ENCODE measurements around the gene NHSL2. TPM values are rescaled to one million over a fixed set of nuclear protein-coding genes. Genes with fewer than 3 reads are reported as not detected.

Gene NHSL2
- total RNA-seq, 1 donor from 2014 or later, result 11.3 TPM

DNA sequence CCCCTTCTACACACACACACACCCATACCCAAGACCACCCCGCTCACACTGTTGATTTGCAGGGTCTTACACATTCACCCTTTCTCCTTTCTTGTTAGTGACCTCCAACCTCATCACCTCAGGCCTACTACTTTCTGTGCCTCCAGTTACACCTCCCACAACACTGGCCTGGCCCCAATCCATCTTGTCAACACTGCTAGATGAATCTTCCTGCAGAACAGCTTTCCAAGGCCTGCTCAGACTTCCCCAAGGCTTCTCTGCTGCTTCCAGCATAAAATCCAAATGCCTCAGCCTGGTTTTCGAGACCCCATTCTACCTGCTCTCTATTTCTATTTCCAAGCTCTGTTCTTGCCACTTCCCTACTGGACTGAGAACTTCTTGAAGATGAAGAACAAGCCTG, 79.9 kb downstream of the NHSL2 start:
- H3K9me3 Mint-ChIP-seq, result peaks cover 5% of the 10 kb centered on the region

DNA sequence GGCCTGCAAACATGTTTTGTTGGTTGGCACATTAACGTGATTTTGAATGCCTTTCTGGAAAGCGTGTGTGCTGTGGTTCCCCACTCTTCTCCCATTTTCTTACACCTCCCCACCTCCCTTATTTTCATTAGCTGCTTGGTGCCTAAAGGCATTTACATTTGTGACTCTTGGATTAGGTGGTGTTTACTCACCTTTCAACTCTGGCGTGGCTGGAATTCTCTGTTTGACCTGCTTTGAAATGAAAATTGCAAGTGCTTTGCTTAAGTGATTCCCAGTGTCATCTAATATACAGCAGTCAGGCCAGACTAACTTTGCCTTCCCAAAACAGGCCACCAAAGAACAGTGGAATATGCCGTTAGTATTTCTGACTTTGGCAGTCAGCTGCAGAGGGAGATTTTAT, 80.5 kb downstream of the NHSL2 start:
- H3K27me3 Mint-ChIP-seq, result no peaks in the 10 kb centered on the region
- H3K9me3 Mint-ChIP-seq, result peaks cover 5% of the 10 kb centered on the region
- TF ChIP-seq, protein P1, sequence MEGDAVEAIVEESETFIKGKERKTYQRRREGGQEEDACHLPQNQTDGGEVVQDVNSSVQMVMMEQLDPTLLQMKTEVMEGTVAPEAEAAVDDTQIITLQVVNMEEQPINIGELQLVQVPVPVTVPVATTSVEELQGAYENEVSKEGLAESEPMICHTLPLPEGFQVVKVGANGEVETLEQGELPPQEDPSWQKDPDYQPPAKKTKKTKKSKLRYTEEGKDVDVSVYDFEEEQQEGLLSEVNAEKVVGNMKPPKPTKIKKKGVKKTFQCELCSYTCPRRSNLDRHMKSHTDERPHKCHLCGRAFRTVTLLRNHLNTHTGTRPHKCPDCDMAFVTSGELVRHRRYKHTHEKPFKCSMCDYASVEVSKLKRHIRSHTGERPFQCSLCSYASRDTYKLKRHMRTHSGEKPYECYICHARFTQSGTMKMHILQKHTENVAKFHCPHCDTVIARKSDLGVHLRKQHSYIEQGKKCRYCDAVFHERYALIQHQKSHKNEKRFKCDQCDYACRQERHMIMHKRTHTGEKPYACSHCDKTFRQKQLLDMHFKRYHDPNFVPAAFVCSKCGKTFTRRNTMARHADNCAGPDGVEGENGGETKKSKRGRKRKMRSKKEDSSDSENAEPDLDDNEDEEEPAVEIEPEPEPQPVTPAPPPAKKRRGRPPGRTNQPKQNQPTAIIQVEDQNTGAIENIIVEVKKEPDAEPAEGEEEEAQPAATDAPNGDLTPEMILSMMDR (conservative IDR thresholded peaks at IDR 0.05), result no peak
- no peak overlapping the region for H3K4me3 Mint-ChIP-seq
- peaks cover 16% of the 10 kb centered on the region for H3K4me1 Mint-ChIP-seq (ENCODE audit: unreplicated experiment)
- no peak overlapping the region for H3K27ac Mint-ChIP-seq
- no peaks in the 10 kb centered on the region for H3K36me3 Mint-ChIP-seq
- DNase-seq (ENCODE audit: extremely low spot score, unreplicated experiment), result no peak

More for the DNA sequence above, 79.9 kb downstream of the NHSL2 start:
- TF ChIP-seq, protein P1 (conservative IDR thresholded peaks at IDR 0.05), result no peak
- H3K36me3 Mint-ChIP-seq, result no peaks in the 10 kb centered on the region
- H3K4me3 Mint-ChIP-seq, result no peak overlapping the region
- no peaks in the 10 kb centered on the region for H3K27me3 Mint-ChIP-seq
- DNase-seq (ENCODE audit: extremely low spot score, unreplicated experiment), result no peak
- peaks cover 16% of the 10 kb centered on the region for H3K4me1 Mint-ChIP-seq (ENCODE audit: unreplicated experiment)
- H3K27ac Mint-ChIP-seq, result peak overlapping the region; percentile 14

DNA sequence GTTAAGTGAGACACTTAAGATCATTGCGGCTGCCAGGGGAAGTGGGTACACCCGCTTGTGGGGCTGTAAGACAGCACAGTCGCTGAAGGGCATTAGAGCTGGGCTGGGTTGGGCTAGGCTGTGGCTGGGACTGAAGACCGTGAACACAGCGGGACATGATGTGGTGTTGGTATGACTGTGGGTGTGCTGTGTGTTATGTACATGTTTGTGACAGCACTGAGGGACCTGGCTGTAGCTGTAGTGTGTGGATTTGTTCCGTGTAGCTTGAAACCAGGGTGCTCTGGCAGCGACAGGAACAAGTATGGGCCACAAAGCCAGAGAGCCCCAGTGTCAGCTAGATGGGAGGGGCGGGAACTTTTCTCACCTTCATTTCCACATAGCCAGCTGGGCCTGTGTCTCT, 82.1 kb downstream of the NHSL2 start:
- Mint-ChIP-seq H3K27ac (no peak overlapping the region), H3K36me3 (no peaks in the 10 kb centered on the region), H3K27me3 (no peaks in the 10 kb centered on the region), H3K9me3 (peaks cover 4% of the 10 kb centered on the region), H3K4me1 (ENCODE audit: unreplicated experiment) (peaks cover 16% of the 10 kb centered on the region), H3K4me3 (no peak overlapping the region)
- TF ChIP-seq, protein P1 (conservative IDR thresholded peaks at IDR 0.05), result no peak
- no peak for DNase-seq (ENCODE audit: extremely low spot score, unreplicated experiment)

DNA sequence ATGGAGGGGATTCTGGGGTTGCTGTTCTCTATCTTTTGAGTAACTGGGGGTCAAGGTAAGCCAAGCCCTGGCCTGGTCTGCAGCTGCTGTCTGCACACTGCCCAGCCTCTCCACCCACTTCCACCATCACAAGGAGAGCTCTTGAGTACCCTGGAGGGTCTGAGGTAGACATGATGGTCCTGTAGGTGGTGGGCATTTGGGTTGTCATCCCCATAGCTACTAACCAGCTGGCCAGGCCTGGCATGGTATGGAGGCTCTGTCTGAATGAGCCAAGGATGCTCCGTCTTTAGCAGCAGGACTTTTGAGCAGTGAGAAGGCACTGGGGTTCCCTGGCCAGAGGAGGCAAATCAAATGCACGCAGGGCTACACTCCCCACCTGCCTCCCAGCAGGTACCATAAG, 82.7 kb downstream of the NHSL2 start:
- TF ChIP-seq, protein P1 (conservative IDR thresholded peaks at IDR 0.05), result no peak
- Mint-ChIP-seq H3K4me3 (no peak overlapping the region), H3K27ac (no peak overlapping the region), H3K9me3 (no peaks in the 10 kb centered on the region), H3K27me3 (no peaks in the 10 kb centered on the region), H3K4me1 (ENCODE audit: unreplicated experiment) (peaks cover 16% of the 10 kb centered on the region), H3K36me3 (no peaks in the 10 kb centered on the region)
- DNase-seq (ENCODE audit: extremely low spot score, unreplicated experiment), result no peak

DNA sequence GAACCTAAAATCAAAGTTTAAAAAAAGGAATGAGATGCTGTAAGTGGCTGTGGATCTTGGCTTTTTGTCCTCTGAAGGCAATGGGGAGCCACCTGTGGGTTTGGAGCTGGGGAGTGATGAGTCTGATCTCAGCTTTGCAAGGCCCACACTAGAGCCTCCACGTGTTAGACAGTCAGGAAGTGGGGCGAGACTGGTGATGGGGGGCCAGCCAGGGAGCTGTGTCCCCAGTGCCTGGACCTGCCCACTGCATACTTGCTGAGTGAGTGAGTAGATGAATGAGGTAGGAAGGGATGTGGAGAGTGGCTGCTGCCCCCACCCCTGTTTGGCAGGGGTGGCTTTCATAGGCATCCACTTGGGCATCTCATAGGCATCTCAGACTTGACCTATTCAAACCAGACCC, 84.0 kb downstream of the NHSL2 start:
- Mint-ChIP-seq H3K4me1 (ENCODE audit: unreplicated experiment) (peaks cover 16% of the 10 kb centered on the region), H3K36me3 (no peaks in the 10 kb centered on the region), H3K4me3 (no peak overlapping the region), H3K27me3 (no peaks in the 10 kb centered on the region), H3K9me3 (peaks cover 5% of the 10 kb centered on the region), H3K27ac (no peak overlapping the region)
- DNase-seq (ENCODE audit: extremely low spot score, unreplicated experiment), result no peak
- TF ChIP-seq, protein P1 (conservative IDR thresholded peaks at IDR 0.05), result no peak

DNA sequence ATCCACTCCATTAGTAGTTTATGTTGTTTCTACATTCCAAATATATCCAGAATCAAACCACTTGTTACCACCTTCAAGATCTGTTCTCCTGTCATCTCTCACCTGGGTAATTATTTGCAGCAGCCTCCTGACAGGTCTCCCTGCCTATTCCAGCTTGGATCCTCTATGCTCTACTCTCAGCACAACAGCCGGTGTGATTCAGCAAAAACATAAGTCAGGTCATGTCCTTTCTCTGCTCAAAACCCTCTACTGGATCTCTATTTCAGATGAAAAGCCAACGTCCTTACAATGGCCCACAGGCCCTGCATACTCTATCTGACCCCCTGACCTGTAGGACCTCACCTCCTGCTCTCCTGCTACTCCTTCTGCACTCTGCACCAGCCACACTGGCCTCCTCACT, 84.5 kb downstream of the NHSL2 start:
- Mint-ChIP-seq H3K27me3 (no peaks in the 10 kb centered on the region), H3K27ac (no peak overlapping the region)
- TF ChIP-seq, protein P1 (conservative IDR thresholded peaks at IDR 0.05), result no peak

More for the DNA sequence above, 84.5 kb downstream of the NHSL2 start:
- peaks cover 16% of the 10 kb centered on the region for H3K4me1 Mint-ChIP-seq (ENCODE audit: unreplicated experiment)
- no peaks in the 10 kb centered on the region for H3K36me3 Mint-ChIP-seq
- H3K9me3 Mint-ChIP-seq, result peaks cover 5% of the 10 kb centered on the region
- no peak overlapping the region for H3K4me3 Mint-ChIP-seq
- DNase-seq (ENCODE audit: extremely low spot score, unreplicated experiment), result no peak
